AG08395 (cell line): ENCODE measurements around the gene ACACA.
"Not testable (repeated sequence)": the region's sequence is repeated elsewhere in the genome, so short reads cannot be mapped to it uniquely, and the experiment has no call there.

Experiments used
- DNase-seq: peaks from one replicate; pipeline ENCODE4 v3.0.0; 2012; ENCODE audit warnings: mixed read lengths, low spot score

ACACA gene

GRCh38 chr17:37406635-37407461, at the start of gene ACACA, which contains the start of gene TADA2A:
Gene ACACA (minus strand): TSS chr17:37406836. CDS start chr17:37406299, 537 bp downstream.
Gene TADA2A (plus strand): TSS chr17:37406886. CDS start chr17:37411366, 4,480 bp downstream.
- peak; percentile 97 for DNase-seq

- DNase-seq = no peak
Measured at GRCh38 chr17:37450112-37450511, 43.5 kb upstream of the ACACA start.

GRCh38 chr17:37447641-37448040, 41.0 kb upstream of the ACACA start:
- peak; percentile 49 for DNase-seq

GRCh38 chr17:37446027-37446426, 39.4 kb upstream of the ACACA start:
- no peak for DNase-seq

- DNase-seq = not testable (repeated sequence)
Measured at GRCh38 chr17:37441369-37442014, 34.9 kb upstream of the ACACA start.

GRCh38 chr17:37440424-37440823, 33.8 kb upstream of the ACACA start:
- DNase-seq = no peak

- no peak for DNase-seq
Measured at GRCh38 chr17:37438141-37438540, 31.5 kb upstream of the ACACA start.

GRCh38 chr17:37432671-37433070, 26.0 kb upstream of the ACACA start:
- DNase-seq = no peak

- peak; percentile 44 for DNase-seq
Measured at GRCh38 chr17:37430051-37430627, 23.5 kb upstream of the ACACA start.

GRCh38 chr17:37429453-37429852, 22.8 kb upstream of the ACACA start:
- DNase-seq = no peak

- DNase-seq = no peak
Measured at GRCh38 chr17:37429039-37429438, 22.4 kb upstream of the ACACA start.

- no peak for DNase-seq
Measured at GRCh38 chr17:37425268-37425667, 18.6 kb upstream of the ACACA start.

- no peak for DNase-seq
Measured at GRCh38 chr17:37422971-37423625, 16.5 kb upstream of the ACACA start.

GRCh38 chr17:37417852-37418251, 11.2 kb upstream of the ACACA start:
- DNase-seq = no peak

- no peak for DNase-seq
Measured at GRCh38 chr17:37413875-37414519, 7.4 kb upstream of the ACACA start.

GRCh38 chr17:37410357-37410756, 3.7 kb upstream of the ACACA start:
- no peak for DNase-seq

- not testable (repeated sequence) for DNase-seq
Measured at GRCh38 chr17:37408145-37408479, 1.5 kb upstream of the ACACA start.

GRCh38 chr17:37405955-37406634, 541 bp downstream of the ACACA start:
- DNase-seq = no peak

- not testable (repeated sequence) for DNase-seq
Measured at GRCh38 chr17:37405522-37405921, 1.1 kb downstream of the ACACA start.

- no peak for DNase-seq
Measured at GRCh38 chr17:37400505-37400904, 6.1 kb downstream of the ACACA start.

- no peak for DNase-seq
Measured at GRCh38 chr17:37399265-37399803, 7.3 kb downstream of the ACACA start.
